Keratinocyte (primary cell): Measurements from ENCODE around the gene BFSP1. TPM values are rescaled to one million over a fixed set of nuclear protein-coding genes. Genes with fewer than 3 reads are reported as not detected.
A peak's percentile ranks its signal among the peaks of the same experiment; 100 is the strongest.

Experiments used
- DNase-seq: peaks from one replicate; pipeline ENCODE4 v3.0.0-alpha.2; 2011; ENCODE audit warnings: low read depth, missing footprints, low spot score
- FAIRE-seq: peaks from 2 replicates; lab custom pipeline; 2011; peaks lifted over from hg19 to GRCh38; lab: Jason Lieb, UNC
- H2AFZ ChIP-seq: 2 replicates; pipeline ENCODE4 v1.6.0; 2012; ENCODE audit warnings: low read length, control low read depth, inconsistent platforms; ENCODE audit not compliant: control insufficient read depth
- H3K27ac ChIP-seq: 2 replicates; pipeline ENCODE4 v1.5.1; 2011; ENCODE audit warnings: low read length; ENCODE audit not compliant: control insufficient read depth, insufficient read depth
- H3K27me3 ChIP-seq: 3 replicates; pipeline ENCODE4 v1.6.0; 2011; ENCODE audit warnings: low read length; ENCODE audit not compliant: control insufficient read depth, insufficient read depth; ENCODE audit errors: extremely low read depth
- H3K36me3 ChIP-seq, 2 experiments: 2 replicates in 1 of 2; 3 replicates in 1 of 2; pipeline ENCODE4 v1.5.1; 2011; ENCODE audit warnings: low read length in 2 of 2, mild to moderate bottlenecking in 1 of 2; ENCODE audit not compliant: control insufficient read depth in 2 of 2, insufficient read depth in 2 of 2; ENCODE audit errors: extremely low read depth in 1 of 2
- H3K4me1 ChIP-seq: 3 replicates; pipeline ENCODE4 v1.5.1; 2011; ENCODE audit warnings: low read length; ENCODE audit not compliant: control insufficient read depth, insufficient read depth; ENCODE audit errors: extremely low read depth
- H3K4me2 ChIP-seq: 3 replicates; pipeline ENCODE4 v1.6.0; 2011; ENCODE audit warnings: low read depth, low read length; ENCODE audit not compliant: control insufficient read depth, insufficient read depth; ENCODE audit errors: extremely low read depth
- H3K4me3 ChIP-seq, 3 experiments: fragments of 200-600 bp in 1 of 3; sonication (generic) in 1 of 3; 2 replicates in 2 of 3; 3 replicates in 1 of 3; pipeline ENCODE4 v1.5.1; 2011 to 2016; ENCODE audit warnings: low read length in 3 of 3, mild to moderate bottlenecking in 3 of 3, control low read depth in 2 of 3, inconsistent platforms in 1 of 3, low read depth in 1 of 3, mixed read lengths in 1 of 3, mixed run types in 1 of 3, moderate library complexity in 1 of 3; ENCODE audit not compliant: control insufficient read depth in 2 of 3, insufficient read depth in 2 of 3; ENCODE audit errors: extremely low read depth in 1 of 3
- H3K79me2 ChIP-seq: 2 replicates; pipeline ENCODE4 v1.6.0; 2012; ENCODE audit warnings: low read length; ENCODE audit not compliant: control insufficient read depth, insufficient read depth
- H3K9ac ChIP-seq: 3 replicates; pipeline ENCODE4 v1.6.0; 2011; ENCODE audit warnings: low read length; ENCODE audit not compliant: control insufficient read depth, insufficient read depth; ENCODE audit errors: extremely low read depth
- H3K9me1 ChIP-seq: 3 replicates; pipeline ENCODE4 v1.6.0; 2011; ENCODE audit warnings: low read length; ENCODE audit not compliant: control insufficient read depth, insufficient read depth; ENCODE audit errors: extremely low read depth
- H3K9me3 ChIP-seq: 2 replicates; pipeline ENCODE4 v1.5.1; 2012; ENCODE audit warnings: low read depth, low read length; ENCODE audit not compliant: control insufficient read depth
- H4K20me1 ChIP-seq: 3 replicates; pipeline ENCODE4 v1.6.0; 2011; ENCODE audit warnings: low read length; ENCODE audit not compliant: control insufficient read depth, insufficient read depth; ENCODE audit errors: extremely low read depth
- EZH2 ChIP-seq: IDR thresholded peaks from one replicate; pipeline ENCODE4 v1.6.1; 2012; ENCODE audit warnings: inconsistent platforms, mild to moderate bottlenecking, low read length, moderate library complexity
- dilution Hi-C: fragments of 300-500 bp; cut with MboI; formaldehyde crosslinking; loops from one replicate; pipeline ENCODE4 v1.7.0; 2020; ENCODE audit warnings: low sequenced_read_pairs; ENCODE audit not compliant: extremely low pct_ligation_motif_present
- polyA plus RNA-seq, 5 experiments: library from polyadenylated mRNA; depleted of rRNA in 3 of 5; stranded (reverse) in 3 of 5; stranded (forward) in 1 of 5; unstranded in 1 of 5; fragments of >200 nt; gene quantifications; 1 replicate in 1 of 5; 2 replicates in 3 of 5; 3 replicates in 1 of 5; pipeline versions ENCODE4 v1.2.1 to v1.2.3, GENCODE V29; 2011 to 2012; ENCODE audit warnings: missing spikeins in 2 of 5, low read depth in 1 of 5, low replicate concordance in 1 of 5
- TF ChIP-seq, protein P1 (sequence below), 3 experiments: IDR thresholded peaks in 1 of 3; conservative IDR thresholded peaks in 1 of 3; optimal IDR thresholded peaks in 1 of 3; 2 replicates in 2 of 3; 3 replicates in 1 of 3; pipeline versions ENCODE3 to v1.5.1; 2011; ENCODE audit warnings: low read length in 3 of 3, mild to moderate bottlenecking in 3 of 3, moderate library complexity in 2 of 3, control low read depth in 1 of 3, inconsistent platforms in 1 of 3; ENCODE audit not compliant: insufficient read depth in 2 of 3; ENCODE audit errors: extremely low read depth in 1 of 3

The BFSP1 gene
- polyA plus RNA-seq, 1 donor (not counting 4 experiments of a cell fraction or from before 2014, with no cell fraction given) = 2.2 TPM

DNA sequence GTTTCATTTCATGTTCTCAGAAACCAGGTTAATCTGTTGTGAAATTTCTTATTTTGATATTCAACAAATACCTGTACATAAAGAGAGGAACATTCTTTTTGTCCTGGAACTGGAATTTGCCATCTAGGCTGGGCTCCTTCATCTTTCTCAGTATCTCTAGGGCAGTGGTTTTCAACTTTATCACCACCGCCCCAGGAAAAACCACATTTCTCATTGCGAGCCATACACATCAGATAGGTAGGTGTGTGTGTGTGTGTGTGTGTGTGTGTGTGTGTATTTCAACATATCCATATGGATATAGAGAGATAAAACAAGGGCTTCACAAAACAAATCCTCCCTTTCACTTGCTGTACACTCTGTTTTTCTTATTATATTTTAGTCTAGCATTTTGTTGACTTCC lies 24.1 kb downstream of the BFSP1 start:
- H3K9me1 ChIP-seq = peaks cover 2% of the 10 kb centered on the region
- H4K20me1 ChIP-seq = no peaks in the 10 kb centered on the region
- peaks cover 22% of the 10 kb centered on the region for H3K4me1 ChIP-seq
- TF ChIP-seq EZH2 = no peak
- TF ChIP-seq, protein P1, sequence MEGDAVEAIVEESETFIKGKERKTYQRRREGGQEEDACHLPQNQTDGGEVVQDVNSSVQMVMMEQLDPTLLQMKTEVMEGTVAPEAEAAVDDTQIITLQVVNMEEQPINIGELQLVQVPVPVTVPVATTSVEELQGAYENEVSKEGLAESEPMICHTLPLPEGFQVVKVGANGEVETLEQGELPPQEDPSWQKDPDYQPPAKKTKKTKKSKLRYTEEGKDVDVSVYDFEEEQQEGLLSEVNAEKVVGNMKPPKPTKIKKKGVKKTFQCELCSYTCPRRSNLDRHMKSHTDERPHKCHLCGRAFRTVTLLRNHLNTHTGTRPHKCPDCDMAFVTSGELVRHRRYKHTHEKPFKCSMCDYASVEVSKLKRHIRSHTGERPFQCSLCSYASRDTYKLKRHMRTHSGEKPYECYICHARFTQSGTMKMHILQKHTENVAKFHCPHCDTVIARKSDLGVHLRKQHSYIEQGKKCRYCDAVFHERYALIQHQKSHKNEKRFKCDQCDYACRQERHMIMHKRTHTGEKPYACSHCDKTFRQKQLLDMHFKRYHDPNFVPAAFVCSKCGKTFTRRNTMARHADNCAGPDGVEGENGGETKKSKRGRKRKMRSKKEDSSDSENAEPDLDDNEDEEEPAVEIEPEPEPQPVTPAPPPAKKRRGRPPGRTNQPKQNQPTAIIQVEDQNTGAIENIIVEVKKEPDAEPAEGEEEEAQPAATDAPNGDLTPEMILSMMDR (optimal IDR thresholded peaks at IDR 0.05 in 1 of 3, IDR thresholded peaks at IDR 0.05 in 1 of 3, conservative IDR thresholded peaks at IDR 0.05 in 1 of 3; ENCODE audit: extremely low read depth in 1 of 3, insufficient read depth in 2 of 3, low read length in 3 of 3) = no peak
- H3K9me3 ChIP-seq = no peaks in the 10 kb centered on the region
- FAIRE-seq (no peak), DNase-seq (no peak)
- dilution Hi-C loops = no loop called here
- H3K27me3 ChIP-seq = no peaks in the 10 kb centered on the region
- H3K79me2 ChIP-seq = no peaks in the 10 kb centered on the region
- no peak overlapping the region for H2AFZ ChIP-seq
- no peak overlapping the region for H3K9ac ChIP-seq
- peak overlapping the region in 1 of 3 experiments; percentile 11 for H3K4me3 ChIP-seq
- H3K36me3 ChIP-seq = no peaks in the 10 kb centered on the region
- peak overlapping the region; percentile 77 for H3K4me2 ChIP-seq
- peak overlapping the region; percentile 82 for H3K27ac ChIP-seq

DNA sequence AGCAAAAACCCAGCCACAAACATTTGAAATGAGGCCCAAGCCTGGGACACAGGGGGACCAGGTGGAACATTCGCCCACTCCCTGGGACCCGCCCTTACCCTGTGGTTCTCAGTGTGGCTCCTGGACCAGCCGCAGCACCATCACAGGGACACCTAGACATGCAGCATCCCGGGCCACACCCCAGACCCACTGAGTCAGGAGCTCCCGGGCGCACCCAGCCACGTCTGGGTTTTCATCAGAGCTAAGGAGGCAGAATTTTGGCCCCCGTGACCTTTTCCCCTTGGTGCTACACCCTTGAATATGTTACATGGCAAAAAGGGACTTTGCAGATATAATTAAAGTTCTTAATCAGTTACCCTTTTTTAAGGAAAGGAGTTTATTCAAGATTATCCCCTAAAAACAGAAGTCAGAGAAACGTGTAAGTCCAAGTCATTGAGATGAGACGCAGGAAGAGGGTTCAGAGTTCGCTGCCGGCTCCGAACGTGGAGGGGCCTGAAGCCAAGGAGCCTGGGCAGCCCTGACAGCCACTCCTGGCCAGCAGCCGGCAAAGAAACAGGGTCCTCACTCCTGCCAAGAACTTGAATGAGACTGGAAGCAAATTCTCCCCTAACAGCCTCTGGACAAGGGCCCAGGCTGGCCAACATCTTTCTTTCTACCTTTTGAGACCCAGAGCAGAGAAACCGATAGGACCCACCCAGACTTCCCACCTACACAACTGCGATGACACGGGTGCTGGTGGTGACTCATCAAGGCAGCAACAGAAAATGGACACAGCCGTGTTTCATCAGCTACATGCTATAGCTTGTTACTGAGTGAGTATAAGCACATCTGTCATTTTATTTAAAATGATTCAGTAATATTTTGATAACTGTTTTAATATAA lies 25.3 kb downstream of the BFSP1 start:
- FAIRE-seq (peak; percentile 89), DNase-seq (peak; percentile 82)
- peaks cover 22% of the 10 kb centered on the region for H3K4me1 ChIP-seq
- peaks cover 2% of the 10 kb centered on the region for H3K9me1 ChIP-seq
- H4K20me1 ChIP-seq = no peaks in the 10 kb centered on the region
- peak overlapping the region; percentile 61 for H3K9ac ChIP-seq
- no peaks in the 10 kb centered on the region for H3K36me3 ChIP-seq
- no peaks in the 10 kb centered on the region for H3K27me3 ChIP-seq
- peak overlapping the region in 1 of 3 experiments; percentile 66 for H3K4me3 ChIP-seq
- H3K4me2 ChIP-seq = peak overlapping the region; percentile 77
- H3K27ac ChIP-seq = peak overlapping the region; percentile 82
- H3K79me2 ChIP-seq = no peaks in the 10 kb centered on the region
- dilution Hi-C loops = no loop called here
- TF ChIP-seq, protein P1 (optimal IDR thresholded peaks at IDR 0.05 in 1 of 3, IDR thresholded peaks at IDR 0.05 in 1 of 3, conservative IDR thresholded peaks at IDR 0.05 in 1 of 3; ENCODE audit: extremely low read depth in 1 of 3, insufficient read depth in 2 of 3, low read length in 3 of 3) = no peak
- no peak for TF ChIP-seq EZH2
- H2AFZ ChIP-seq = peak overlapping the region; percentile 64
- no peaks in the 10 kb centered on the region for H3K9me3 ChIP-seq
